Effector CD4-positive, alpha-beta T cell (primary cell): ENCODE measurements around the gene NCF4.

ENCODE experiments used
- DNase-seq: peaks from one replicate; pipeline ENCODE4 v3.0.0-alpha.2; 2020
- total RNA-seq: gene quantifications from one replicate; lab custom pipeline; 2026; lab: John Stamatoyannopoulos, UW

The NCF4 gene
- total RNA-seq, result 24.8 reads per million, percentile 52 among the genes with 10 or more reads in this experiment

DNA sequence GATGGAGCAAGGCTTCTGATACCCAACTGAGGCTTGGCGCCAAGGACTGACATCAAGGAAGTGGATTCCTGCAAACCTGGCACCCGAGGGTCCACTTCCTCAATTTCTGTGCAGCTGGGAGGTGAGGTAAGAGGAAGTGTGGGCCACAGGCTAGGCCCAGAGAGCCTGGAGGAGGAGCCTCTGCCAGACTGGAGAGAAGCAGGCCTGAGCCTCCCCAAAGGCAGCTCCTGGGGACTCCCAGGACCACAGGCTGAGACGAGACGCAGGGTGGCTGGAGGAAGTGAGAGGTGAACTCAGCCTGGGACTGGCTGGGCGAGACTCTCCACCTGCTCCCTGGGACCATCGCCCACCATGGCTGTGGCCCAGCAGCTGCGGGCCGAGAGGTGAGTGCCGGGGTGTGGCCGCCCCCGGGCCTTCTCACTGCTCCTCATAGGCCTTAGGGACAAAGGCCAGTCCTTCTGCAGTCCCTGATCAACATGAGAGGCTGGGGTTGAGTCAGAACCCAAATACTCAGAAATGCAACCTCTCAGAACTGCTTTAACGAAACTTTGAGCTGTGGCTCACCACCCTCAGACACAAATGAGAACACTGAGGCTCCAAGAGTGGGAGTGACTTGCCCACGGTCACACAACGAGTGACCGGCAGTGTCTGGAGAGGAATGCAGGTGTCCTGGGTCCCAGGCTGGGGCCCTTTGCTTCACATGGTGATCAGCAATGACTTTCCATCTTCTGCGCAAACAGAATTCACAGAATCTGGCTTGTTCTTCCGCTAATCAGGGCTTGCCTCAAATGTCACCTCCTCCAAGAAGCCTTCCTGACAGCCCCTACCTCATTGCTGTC lies at the start of gene NCF4:
NCF4 (plus strand) TSS at position 186 of the 839 bp plus-strand sequence; CDS start at position 352, 166 bp downstream.
- DNase-seq, result peak; percentile 8

DNA sequence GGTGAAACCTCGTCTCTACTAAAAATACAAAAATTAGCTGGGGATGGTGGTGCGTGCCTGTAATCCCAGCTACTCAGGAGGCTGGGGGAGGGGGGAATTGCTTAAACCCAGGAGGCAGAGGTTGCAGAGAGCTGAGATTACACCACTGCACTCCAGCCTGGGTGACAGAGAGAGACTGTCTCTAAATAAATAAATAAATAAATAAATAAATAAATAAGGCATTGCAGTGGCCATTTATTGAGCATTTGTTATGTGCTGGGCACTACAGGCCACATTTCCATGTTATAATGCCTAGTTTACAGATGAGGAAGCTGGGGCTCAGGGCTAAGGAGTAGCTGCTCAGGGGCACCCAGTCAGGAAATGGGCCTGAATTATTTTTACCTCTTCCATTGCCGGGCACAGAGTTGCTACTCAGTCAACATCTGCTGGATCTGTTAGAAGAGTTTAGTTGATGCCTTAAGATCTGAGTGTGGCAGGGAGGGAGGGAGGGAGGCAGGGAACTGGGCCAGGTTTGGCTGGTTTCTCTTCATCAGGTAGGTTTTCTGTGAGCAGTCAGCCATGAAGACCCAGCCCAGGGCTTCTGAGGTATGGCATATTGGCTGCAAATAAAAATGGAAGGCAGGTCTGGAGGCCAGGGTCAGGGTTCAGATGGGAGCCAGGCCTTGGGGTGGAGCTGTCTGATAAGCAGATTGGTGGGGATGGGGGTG lies 49.6 kb upstream of the NCF4 start:
- no peak for DNase-seq

DNA sequence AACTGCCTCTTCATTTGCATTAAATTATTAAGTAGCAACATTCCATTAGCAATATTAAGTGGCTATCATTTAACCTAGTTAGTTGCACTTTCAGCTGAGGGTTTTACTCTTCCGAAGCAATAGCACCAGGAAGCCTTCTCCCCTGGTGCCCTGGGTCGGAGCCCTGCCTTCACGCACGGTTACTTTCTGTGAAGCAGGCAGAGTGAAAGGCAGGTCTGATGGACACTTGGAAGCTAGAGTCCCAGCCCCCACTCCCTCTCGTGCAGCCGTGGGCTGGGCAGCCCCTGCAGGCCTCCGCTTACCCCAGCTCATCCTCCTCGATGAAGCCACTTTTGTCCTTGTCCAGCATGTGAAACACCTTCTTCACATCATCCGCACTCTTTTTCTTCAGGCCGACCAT lies 46.0 kb upstream of the NCF4 start:
- no peak for DNase-seq

GRCh38 chr22:36815558-36816338 lies 45.1 kb upstream of the NCF4 start:
- no peak for DNase-seq

- no peak for DNase-seq
These were observed 44.5 kb upstream of the NCF4 start for GRCh38 chr22:36816339-36816635.

- no peak for DNase-seq
These were observed 43.9 kb upstream of the NCF4 start, which contains the start of gene PVALB for GRCh38 chr22:36816636-36817524. TSS of gene PVALB (minus strand) at chr22:36817035. CDS start at chr22:36817005, 30 bp downstream.

DNA sequence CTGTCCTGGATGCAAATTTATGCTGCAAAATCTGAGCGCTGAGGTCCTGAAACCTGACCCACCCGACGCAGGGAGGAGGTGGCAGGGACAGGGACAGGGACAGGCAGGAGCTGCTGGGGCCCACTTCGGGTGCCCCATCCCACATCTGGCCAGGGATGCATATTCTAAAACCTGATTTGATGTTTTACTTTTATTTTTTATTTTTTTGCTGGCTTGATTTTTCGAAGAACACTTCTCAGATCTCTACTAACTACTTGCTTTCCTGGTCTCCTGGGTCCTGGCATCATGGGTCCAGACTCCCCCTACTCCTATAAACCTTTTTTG lies 43.3 kb upstream of the NCF4 start:
- no peak for DNase-seq

- DNase-seq, result no peak
These were observed 42.7 kb upstream of the NCF4 start for GRCh38 chr22:36818010-36818642.

DNA sequence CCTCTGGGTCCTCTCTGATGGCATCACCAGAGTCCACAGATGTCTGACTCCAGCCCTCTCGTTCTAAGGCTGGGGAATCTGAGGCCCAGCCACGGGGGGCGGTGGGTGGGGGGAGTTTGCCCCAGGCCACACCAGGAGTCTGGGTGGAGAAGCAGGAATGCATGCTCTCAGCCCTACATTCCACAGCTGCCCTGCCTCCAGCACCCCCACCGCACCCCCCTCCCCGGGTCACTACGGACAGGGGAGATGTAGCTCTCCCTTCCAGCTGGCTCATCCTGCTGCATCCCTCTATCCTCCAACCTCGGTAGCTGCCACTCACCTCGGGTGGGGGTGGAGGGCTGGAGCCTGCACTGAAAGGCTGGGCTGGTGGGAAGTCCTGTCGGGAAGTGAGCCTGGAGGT lies 41.7 kb upstream of the NCF4 start:
- no peak for DNase-seq

DNA sequence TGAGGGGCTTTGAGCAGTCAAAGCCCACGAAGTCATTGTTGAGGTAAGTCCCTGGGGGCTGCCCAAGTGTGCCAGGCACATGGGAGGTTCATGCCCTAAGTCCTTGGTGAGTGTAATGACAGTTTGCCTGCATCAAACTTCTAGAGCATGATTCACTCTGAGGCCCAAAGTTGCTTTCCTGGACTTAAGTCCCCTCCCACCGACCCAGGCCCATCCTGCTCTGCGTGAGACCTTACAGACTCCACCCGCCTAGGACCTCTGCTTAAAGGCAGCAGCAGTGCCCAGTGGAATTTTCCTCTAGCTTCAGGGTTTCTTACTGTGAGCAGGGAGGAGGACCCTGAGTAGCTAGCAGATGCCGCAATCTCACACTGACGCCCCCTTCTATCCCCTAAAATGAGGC lies 38.2 kb upstream of the NCF4 start:
- DNase-seq, result no peak

DNA sequence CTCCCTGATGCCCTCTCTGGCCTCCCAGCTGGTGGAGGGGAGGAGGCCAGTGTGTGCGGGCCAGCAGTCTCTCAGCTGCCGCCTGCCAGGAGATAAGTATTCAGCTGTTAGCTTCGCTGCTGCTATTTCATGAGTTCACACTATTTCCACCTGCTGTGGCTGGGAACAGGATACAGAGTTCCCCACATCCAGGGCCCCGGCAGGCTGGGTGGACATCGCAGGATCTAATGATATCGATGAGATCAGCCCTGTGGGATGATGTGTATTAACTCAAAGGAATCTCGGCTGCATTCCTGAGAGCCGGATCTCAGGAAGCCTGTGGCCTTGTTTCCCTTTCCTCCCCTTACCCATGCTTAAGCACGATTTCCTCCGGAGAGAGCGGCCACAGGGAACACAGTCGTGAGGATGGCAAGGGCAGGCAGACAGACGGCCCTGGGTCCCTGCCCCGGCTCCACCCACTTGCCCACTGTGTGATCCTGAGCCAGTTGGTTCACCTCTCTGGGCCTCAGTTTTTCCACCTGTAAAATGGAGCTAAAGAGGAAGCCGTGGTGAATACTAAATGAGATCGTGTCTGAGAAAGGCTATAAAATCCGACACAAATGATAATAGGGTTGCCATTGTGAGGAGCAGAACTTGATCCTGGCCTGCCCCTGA lies 37.5 kb upstream of the NCF4 start:
- no peak for DNase-seq

- no peak for DNase-seq
These were observed 36.2 kb upstream of the NCF4 start for GRCh38 chr22:36824655-36825054.

DNA sequence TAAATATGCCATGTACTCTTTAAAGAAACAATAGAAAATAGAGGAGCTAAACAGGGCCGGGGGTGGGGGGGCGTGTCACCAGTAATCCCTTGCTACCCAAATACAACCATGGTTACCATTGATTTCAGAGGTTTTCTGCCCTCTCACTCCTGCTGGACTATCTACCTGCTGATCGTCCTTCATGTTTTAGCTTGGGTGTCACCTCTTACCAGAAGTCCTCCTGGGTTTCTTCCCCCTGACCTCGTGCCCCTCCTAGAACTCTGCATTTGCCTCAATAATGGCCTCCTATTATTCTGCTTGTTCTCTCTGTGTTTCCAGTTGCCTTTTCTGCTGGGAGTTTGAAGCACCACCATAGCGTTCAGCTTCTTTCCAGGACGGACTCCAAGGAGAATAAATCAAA lies 34.5 kb upstream of the NCF4 start:
- no peak for DNase-seq

- no peak for DNase-seq
These were observed 32.0 kb upstream of the NCF4 start for GRCh38 chr22:36828815-36829214.

- no peak for DNase-seq
These were observed 31.3 kb upstream of the NCF4 start for GRCh38 chr22:36829370-36830002.

- DNase-seq, result no peak
These were observed 30.2 kb upstream of the NCF4 start for GRCh38 chr22:36830601-36831000.

DNA sequence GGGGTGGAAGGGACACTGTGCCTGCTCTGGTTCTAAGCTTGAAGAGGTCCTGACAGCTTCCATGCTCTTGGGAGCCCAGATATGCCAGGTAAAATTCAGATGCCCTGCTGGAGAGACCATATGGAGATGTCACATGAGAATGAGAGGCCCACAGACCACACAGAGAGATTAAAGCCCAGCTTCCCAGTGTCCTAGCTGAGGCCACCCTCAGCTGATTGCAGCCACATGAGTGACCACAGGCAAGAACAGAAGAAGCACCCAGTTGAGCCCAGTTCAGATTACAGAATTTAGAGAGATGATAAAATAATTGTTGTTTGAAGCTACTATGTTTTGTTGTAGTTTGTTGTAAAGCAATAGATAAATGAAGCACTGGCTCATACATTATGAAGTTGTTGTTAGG lies 29.6 kb upstream of the NCF4 start:
- DNase-seq, result no peak

DNA sequence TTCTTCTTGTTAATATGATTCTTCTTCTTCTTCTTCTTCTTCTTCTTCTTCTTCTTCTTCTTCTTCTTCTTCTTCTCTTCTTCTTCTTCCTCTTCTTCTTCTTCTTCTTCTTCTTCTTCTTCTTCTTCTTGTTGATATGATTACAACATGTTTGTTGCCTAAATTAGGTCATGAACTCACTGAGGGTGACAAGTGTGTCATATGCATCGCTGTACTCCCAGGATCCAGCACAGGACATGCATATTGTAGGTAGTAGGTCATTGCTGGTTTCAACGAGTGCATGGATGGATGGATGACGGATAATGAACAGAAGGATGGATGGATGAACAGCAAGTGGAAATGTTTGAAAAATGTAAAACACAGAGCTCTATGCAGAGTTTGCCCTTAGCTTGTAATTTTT lies 29.1 kb upstream of the NCF4 start:
- DNase-seq, result no peak

- DNase-seq, result no peak
These were observed 27.7 kb upstream of the NCF4 start for GRCh38 chr22:36833073-36833472.

- no peak for DNase-seq
These were observed 24.9 kb upstream of the NCF4 start for GRCh38 chr22:36835903-36836302.
